Hematopoietic multipotent progenitor cell treated with erythropoietin and hydrocortisone succinate and interleukin-3 and kit ligand, for 15 days (in vitro differentiated cells): ENCODE results near the gene CACNA1H.
"Not testable (repeated sequence)": the region's sequence is repeated elsewhere in the genome, so short reads cannot be mapped to it uniquely, and the experiment has no call there.

ENCODE experiments used
- DNase-seq: peaks from one replicate; pipeline ENCODE4 v3.0.0-alpha.2; 2015; ENCODE audit warnings: low spot score

The CACNA1H gene

DNA sequence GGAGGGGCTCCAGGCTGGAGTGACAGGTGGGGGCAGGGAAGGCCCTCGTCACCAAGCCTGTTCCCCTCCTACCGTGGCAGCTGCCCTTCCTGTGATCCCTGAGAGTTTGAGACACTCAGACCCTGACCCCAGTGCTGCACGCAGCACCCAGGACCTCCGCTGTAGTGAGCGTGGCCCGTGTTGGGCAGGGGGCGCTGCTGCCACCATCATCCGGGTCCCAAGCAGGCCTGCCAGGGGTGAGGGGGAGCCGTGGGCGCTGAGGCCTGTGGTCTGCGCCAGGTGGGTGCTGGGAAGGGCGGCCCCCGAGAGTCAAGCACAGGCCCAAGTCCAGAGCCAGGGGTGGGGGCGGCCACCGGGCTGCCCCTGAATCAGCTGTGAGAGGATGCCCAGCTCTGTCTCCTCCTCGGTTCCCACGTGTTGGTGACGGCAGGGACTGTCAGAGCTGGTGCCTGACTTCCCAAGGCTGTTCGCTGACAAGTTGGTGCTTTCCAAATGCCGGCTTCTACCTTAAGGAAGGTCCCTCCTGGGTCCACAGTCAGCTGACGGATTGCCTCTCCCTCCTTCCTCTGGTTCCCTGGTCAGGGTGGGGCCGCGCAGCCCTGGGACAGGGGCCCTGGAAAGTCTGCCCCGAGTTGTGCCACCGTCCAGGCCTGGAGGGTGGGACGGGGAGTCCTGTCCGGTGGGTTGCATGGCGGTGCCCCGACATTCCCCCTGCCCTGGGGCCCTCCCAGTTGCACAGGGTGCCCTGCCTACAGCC, 41.1 kb downstream of the CACNA1H start:
- DNase-seq, result no peak

DNA sequence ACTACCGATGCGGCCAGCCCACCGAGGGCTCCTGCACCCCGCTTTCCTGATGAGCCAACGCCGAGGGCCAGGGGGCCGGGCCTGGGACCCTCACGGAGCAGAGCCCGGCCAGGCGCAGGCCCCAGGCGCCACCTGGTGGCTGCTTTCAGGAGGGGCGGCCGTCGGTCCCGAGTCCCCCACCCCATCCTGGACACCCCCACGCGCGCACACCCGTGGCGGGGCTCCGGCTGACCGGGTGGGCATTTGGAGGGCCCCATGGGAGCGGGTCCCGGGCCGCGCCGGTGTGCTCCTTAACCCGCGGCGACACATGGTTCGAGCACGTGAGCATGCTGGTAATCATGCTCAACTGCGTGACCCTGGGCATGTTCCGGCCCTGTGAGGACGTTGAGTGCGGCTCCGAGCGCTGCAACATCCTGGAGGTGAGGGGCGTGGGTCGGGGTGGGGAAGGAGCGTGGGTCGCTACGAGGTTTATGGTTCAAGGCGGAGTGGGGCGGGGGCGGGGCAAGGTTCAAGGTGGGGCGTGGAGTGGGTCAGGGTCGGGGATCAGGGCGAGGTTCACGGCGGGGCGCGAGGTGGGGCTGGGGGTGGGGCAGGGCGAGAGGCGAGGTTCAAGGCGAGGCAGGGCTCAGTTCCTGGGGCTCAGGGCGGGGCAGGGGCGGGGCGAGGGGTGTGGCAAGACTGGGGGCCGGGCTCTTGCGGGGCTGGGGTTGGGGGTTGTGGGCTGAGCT, 41.9 kb downstream of the CACNA1H start:
- no peak for DNase-seq

DNA sequence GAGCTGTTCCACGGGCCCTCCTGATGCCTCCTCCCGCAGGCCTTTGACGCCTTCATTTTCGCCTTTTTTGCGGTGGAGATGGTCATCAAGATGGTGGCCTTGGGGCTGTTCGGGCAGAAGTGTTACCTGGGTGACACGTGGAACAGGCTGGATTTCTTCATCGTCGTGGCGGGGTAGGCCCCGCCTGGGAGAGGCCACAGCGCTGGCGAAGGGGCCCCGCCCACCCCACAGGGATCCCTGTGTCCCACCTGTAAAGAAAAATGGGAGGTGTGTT, 42.4 kb downstream of the CACNA1H start:
- no peak for DNase-seq

DNA sequence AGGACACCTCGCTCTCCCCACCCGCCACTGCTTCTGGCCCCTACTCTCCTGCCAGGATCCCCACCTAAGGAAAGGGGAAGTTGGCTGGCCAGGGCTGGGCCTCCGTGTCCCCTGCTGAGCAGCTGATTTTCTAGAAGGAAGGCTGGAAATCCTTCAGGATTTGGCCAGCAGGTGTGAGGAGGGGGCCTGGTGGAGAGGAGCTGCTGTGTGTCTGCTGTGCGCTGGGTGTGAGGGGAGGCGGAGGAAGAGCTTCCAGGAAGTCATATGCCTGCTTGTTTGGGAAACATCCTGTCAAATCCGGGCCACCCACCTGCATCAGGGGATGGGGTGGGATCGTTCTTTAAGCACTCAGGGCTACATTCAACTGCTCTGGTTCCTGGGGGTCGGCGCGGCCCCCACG, 43.6 kb downstream of the CACNA1H start:
- no peak for DNase-seq

DNA sequence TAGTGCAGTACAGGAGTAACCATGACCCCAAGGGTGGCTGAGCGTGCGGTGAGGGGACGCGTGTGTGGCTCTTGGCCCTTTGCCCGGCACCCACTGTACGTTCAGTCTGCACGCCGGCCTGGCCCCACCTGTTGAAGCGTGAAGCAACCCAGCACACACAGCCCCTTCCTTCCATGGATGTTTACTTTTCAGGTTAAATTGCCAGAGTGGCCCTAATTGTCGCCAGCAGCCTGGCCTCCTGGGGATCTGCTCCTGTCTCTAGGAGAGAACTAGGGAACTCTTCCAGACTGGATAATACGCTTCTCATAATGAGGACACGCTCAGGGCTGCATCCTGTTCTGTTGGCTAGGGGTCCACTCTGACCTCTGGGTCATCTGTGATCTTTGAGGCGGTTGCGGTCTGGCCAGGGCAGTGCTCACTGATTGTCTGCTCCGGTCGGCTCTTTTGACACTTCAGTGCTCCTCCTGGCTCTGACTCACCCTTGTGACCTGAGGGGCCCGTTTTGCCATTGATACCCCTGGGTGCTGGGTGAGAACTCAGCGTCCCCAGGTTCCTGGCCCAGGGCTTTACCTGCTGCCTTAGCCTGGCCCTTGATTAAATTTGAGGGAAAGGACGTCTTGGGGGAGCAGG, 44.4 kb downstream of the CACNA1H start:
- no peak for DNase-seq

DNA sequence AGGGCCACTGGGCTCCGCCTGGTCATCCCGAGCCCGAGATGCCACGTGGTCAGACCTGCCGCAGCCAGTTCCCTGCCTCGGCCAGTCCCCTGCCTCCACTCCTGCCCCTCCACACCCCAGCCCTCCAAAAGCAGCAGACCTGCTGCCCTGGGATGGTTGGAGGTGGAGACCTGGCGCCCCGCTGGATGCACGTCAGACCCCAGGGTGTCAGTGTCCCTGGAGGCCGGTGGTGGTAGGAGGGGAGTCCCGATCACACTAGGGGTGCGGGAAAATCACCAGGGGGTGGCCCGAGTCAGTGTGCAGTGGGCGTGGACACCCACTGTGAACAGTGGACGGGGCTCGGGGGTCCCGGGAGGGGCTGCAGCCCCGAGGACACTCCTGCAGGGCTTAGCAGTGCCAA, 45.3 kb downstream of the CACNA1H start:
- no peak for DNase-seq

DNA sequence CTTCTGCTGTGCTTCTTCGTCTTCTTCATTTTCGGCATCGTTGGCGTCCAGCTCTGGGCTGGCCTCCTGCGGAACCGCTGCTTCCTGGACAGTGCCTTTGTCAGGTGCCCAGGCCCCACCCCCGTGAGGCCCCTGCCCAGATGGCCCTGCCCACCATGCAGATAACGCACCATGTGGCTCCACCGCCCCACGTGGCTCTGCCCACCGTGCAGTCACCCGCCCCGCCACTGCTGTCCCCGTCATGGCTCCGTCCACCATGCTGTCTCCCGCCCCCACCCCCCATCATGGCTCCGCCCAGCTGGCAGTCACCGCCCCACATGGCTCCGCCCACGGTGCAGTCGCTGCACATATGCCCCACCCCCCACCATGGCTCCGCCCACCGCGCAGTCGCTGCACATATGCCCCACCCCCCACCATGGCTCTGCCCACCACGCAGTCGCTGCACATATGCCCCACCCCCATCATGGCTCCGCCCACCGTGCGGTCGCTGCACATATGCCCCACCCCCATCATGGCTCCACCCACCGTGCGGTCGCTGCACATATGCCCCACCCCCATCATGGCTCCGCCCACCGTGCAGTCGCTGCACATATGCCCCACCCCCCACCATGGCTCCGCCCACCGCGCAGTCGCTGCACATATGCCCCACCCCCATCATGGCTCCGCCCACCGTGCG, 45.9 kb downstream of the CACNA1H start:
- DNase-seq, result not testable (repeated sequence)

DNA sequence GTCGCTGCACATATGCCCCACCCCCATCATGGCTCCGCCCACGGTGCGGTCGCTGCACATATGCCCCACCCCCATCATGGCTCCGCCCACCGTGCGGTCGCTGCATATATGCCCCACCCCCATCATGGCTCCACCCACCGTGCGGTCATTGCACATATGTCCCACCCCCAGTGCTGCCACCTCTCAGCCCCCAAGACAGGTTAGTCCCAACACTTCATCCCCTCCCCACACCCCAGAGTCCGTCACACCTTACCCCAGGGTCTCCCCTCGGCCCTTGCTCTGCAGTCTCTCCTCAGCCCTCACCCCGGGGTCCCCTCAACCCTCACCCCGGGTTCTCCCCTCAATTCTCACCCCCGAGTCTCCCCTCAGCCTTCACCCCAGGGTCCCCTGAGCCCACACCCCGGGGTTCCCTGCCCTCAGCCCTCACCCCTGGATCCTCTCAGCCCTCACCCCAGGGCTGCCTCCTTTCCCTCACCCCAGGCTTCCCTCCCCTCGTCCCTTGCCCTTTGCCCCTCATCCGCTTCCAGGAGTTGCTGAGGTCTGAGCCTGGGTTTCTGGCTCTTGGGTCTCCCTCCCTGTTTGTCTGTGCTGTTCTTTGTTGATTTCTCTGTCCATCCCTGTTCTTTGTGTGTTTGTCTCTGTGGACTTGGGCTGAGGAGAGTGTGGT, 46.6 kb downstream of the CACNA1H start:
- no peak for DNase-seq

DNA sequence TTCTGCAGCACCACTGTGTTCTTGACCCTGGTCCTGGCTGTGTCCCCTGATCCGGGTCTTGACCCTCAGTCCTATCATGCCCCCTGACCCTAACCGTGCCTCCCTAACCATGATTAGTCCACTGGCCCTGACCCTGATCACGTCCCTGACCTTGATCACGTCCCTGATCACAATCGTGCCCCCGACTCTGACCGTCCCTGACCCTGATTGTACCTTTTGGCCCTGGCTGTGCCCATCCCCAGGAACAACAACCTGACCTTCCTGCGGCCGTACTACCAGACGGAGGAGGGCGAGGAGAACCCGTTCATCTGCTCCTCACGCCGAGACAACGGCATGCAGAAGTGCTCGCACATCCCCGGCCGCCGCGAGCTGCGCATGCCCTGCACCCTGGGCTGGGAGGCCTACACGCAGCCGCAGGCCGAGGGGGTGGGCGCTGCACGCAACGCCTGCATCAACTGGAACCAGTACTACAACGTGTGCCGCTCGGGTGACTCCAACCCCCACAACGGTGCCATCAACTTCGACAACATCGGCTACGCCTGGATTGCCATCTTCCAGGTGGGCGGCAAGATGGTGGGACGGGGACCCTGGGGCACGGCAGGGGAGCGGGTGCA, 47.2 kb downstream of the CACNA1H start:
- no peak for DNase-seq

DNA sequence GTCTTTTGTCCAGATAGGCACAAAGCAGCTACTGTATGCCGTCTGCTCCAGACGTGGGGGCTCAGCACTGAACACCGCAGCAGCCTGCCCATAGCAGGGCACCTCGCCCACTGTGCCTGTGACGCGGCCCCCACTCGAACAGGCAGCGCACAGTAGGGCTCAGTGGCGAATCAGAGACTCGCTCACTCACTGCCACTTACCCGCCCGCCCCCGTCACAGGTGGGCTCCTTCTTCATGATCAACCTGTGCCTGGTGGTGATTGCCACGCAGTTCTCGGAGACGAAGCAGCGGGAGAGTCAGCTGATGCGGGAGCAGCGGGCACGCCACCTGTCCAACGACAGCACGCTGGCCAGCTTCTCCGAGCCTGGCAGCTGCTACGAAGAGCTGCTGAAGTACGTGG, 48.5 kb downstream of the CACNA1H start:
- no peak for DNase-seq

DNA sequence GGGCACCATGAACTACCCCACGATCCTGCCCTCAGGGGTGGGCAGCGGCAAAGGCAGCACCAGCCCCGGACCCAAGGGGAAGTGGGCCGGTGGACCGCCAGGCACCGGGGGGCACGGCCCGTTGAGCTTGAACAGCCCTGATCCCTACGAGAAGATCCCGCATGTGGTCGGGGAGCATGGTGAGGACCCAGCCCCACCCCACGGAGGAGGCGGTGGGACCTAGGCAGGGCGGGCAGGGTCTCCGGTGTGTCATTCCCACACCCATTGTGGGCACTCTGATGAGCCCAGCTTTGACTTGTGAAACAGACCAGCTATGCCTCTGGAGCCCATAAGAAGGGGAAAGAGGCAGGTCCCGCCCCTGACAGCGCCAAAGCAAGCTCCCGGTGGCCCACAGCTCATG, 49.4 kb downstream of the CACNA1H start:
- DNase-seq, result no peak

DNA sequence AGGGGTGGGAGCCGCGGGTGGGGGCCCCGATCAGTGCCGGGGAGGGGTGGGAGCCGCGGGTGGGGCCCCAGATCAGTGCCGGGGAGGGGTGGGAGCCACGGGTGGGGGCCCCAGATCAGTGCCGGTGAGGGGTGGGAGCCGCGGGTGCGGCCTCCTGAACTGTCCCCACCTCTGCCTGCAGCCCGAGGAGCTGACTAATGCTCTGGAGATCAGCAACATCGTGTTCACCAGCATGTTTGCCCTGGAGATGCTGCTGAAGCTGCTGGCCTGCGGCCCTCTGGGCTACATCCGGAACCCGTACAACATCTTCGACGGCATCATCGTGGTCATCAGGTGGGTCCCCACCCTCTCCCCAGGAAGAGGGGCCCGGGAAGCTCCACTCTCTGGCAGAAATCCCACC, 52.0 kb downstream of the CACNA1H start:
- DNase-seq, result no peak

DNA sequence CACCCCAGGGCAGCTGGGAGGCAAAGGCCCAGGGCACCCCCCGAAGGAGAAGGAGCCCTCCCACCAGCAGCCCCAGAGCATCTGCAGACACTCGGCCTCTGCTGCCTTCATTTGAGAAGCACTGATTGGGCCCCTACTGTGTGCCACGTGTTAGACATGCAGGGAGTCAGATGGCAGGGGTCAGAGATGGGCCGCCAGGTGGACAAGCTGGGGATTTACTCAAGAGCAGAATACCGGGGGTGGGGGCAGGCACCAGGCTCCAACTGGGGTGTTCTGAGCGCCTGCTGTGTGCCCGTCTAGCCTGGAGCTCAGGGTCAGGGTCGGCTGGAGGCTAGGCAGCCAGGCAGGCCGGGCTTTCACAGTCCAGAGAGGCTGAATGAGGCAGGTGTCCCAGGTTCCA, 53.4 kb downstream of the CACNA1H start:
- no peak for DNase-seq

DNA sequence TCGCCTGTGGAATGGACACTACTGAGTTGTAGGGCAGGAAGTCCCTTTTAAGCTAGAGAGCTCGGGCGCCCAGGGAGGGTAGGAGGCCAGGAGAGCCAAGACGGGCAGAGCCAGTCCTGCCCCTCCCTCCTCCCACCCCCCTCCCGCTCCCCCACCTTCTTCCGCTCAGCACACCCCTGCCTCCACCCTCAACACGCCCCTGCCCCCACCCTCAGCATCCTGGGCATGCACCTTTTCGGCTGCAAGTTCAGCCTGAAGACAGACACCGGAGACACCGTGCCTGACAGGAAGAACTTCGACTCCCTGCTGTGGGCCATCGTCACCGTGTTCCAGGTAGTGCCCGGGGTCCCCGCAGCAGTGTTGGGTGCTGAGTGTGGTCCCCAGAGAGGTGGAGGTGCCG, 53.9 kb downstream of the CACNA1H start:
- no peak for DNase-seq

DNA sequence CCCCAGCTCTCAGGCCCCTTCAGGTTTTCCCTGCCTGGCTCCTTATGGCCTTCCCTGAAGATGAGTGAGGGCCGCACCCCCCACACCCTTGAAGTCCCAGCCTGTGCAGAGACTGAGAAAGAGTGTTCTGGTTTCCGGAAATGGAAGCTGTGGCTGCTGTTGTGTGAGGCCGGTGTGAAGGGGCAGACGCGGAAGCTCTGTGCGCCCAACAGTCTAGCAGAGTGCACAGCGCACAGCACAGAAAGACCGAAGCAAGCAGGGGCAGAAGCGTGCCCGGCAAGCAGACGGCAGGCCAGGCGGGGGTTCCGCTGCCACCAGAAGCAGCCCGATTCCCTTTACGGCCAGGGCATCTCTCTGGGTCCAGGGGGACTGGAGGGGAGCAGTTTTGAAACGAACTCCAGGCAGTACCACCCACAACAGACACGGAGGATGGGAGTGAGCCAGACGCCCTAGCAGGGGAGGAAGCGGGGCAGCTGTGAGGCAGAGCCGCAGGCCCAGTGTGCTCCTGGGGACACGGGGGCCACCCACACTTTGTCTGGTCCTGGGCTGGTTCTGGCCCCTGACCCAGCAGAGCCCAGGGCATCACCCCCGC, 55.4 kb downstream of the CACNA1H start:
- DNase-seq, result no peak

DNA sequence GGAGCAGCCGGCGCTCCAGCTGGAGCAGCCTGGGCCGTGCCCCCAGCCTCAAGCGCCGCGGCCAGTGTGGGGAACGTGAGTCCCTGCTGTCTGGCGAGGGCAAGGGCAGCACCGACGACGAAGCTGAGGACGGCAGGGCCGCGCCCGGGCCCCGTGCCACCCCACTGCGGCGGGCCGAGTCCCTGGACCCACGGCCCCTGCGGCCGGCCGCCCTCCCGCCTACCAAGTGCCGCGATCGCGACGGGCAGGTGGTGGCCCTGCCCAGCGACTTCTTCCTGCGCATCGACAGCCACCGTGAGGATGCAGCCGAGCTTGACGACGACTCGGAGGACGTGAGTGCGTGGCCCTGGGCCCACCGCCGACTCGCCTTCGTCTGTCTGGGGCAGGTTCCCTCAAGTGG, 56.2 kb downstream of the CACNA1H start:
- no peak for DNase-seq

DNA sequence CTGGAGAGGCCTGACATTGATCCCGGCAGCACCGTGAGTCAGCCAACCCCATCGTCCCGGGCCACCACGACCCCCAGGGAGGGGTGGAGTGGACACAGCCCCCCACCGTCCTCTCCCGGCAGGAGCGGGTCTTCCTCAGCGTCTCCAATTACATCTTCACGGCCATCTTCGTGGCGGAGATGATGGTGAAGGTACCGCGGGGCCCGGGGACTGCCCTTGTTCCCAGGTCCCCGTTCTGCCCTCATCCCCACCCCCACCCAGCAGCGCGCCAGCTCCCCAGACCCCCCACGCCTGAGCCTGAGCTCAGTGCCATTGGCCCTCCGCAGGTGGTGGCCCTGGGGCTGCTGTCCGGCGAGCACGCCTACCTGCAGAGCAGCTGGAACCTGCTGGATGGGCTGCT, 57.6 kb downstream of the CACNA1H start:
- no peak for DNase-seq

DNA sequence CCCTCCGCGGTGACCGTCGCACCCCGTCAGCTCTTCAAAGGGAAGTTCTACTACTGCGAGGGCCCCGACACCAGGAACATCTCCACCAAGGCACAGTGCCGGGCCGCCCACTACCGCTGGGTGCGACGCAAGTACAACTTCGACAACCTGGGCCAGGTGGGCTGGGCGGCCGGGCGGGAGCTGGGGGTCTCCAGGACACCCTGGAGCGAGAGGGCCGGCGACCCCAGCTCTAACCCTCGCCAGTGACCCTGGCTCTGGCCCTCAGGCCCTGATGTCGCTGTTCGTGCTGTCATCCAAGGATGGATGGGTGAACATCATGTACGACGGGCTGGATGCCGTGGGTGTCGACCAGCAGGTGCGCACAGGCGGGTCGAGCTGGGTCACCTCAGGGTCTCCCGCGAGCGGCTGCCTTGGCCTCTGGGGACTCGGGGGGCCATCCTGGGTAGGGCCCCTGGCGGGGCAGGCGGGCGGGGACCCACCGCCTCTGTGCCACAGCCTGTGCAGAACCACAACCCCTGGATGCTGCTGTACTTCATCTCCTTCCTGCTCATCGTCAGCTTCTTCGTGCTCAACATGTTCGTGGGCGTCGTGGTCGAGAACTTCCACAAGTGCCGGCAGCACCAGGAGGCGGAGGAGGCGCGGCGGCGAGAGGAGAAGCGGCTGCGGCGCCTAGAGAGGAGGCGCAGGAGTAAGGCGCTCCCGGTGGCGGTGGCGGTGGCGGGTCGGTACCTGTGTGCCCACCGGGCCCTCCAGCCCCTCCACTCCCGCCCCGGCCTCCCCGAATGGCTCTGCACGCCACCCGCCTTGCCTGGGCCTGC, 58.8 kb downstream of the CACNA1H start:
- DNase-seq, result no peak

DNA sequence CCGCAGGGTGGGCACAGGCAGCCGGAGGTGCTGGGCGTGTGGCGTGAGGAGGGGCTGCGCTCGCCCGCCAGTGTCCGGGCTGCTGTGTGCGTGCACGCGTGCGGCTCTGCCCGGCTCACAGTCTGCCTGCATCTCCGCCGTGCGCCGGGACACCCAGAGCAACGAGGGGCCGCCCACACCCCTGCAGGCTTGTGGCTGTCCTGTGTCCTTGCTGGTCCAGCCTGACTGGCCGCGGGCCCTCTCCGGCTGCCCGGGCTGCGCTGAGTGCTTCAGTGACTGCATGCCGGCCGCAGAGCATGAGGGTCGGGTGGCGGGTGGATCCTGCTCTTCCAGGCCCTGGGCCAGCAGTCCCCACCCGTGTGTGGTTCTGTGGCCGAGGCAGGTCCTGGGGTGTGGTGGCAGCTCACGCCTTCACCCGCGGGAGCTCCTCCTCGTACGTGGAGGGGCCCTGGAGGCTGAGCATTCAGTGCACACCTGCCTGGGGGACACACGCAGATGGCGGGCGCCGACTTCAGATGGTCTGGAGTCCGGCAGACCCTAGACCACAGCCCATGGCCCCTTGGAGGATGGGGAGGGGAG, 59.8 kb downstream of the CACNA1H start:
- DNase-seq, result no peak

DNA sequence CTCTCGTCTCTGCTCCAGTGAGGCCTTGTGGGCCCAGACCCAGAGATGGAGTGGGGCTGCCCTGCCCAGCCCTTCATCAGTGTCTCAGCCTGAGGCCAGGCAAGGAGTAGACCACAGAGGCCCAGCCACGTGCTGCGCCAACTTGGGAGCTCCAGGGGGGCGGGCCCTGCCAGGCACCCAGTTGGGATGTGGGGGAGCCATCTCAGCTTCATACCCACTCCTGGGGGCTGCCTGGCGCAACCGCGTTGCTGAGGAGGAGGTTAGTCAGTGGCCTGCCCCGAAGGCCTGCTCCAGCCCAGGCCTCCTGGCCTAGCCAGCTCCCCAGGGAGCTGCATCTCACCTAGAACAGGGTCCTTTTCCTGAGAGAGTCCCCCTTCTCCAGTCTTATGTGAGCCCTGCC, 60.3 kb downstream of the CACNA1H start:
- no peak for DNase-seq
